Skeletal muscle cell (primary cell): ENCODE results near the gene RSRC1.
"Not testable (repeated sequence)": the region's sequence is repeated elsewhere in the genome, so short reads cannot be mapped to it uniquely, and the experiment has no call there.

Experiments
- DNase-seq: peaks from one replicate; pipeline ENCODE4 v3.0.0-alpha.2; 2010; ENCODE audit warnings: low read depth
- H3K4me3 ChIP-seq: 2 replicates; pipeline ENCODE4 v1.5.1; 2011; ENCODE audit warnings: low read depth, mild to moderate bottlenecking, control low read depth, low read length, moderate library complexity

Gene RSRC1

DNA sequence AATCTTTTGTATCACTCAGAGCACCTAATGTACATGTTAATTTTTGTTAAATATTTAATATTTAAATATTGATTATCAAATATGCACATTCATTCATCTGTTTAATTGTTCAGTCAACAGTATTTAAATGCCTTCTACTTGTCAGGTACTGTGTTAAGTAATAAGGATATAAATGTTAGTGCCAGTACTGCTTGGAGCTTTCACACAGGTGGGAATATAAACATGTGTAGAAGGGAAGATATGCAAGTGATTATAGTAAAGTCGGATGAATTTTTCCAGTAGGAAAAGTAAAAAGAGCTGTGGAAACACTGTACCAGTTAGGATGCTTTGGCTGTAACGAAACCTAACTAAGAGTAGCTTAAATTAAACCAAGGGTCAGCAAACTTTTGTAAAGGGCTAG, 95.4 kb downstream of the RSRC1 start:
- DNase-seq = no peak
- no peak overlapping the region for H3K4me3 ChIP-seq

DNA sequence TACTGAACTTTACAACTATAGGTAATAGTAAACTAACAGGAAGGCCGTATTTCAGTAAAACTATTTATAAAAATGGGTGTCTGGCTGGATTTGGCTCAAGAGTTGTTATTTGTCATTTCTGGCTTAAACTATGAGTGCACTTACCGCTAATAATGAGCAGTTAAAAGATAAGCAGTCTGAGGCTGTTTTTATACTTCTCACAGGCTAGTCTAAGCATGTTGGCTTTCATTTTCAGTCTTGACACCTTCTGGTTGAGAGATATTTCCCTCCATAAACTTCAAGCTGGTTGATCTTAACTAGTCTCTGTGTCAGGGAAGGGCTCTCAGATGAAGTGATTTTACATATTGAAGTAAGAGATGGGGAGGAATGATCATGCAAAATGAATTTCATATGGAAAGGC, 96.1 kb downstream of the RSRC1 start:
- no peak for DNase-seq
- H3K4me3 ChIP-seq = no peak overlapping the region

DNA sequence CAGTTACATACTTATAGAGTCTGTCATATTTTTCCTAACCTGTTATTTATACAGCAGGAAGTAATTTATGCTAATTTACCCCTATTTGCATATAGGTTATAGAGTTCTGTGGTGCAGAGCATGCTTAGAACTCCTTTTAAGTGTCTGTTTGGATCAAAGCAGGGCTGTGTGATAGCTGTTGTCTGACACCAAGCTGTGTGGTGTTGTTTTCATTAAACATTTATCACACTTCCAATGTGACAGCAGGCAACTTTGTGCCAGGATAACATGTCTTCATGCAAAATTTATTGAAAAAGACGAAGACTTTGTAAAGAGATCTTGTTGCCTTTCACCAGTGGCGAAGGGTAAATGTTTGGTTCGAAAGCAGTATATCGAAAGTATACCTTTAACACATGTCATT, 100.2 kb downstream of the RSRC1 start:
- no peak overlapping the region for H3K4me3 ChIP-seq
- DNase-seq = no peak

DNA sequence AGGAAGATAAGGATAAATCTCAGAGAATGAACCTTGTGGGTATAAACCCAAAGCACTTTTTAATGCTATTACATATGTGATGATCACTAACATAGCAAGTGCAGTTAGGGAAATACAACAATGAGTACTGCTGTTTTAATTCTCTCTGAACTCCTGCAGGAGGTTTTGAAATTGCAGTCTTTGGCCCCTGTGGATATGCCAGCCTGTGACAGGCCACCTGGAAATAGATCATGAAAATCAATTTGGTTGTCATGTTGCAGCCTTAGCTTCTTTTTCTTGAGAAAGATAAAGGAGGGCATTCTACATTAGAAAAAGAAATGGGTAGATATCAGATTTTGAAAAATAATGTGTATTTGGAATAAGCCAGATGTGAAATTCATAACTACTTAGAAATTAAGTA, 103.6 kb downstream of the RSRC1 start:
- H3K4me3 ChIP-seq = no peak overlapping the region
- no peak for DNase-seq

DNA sequence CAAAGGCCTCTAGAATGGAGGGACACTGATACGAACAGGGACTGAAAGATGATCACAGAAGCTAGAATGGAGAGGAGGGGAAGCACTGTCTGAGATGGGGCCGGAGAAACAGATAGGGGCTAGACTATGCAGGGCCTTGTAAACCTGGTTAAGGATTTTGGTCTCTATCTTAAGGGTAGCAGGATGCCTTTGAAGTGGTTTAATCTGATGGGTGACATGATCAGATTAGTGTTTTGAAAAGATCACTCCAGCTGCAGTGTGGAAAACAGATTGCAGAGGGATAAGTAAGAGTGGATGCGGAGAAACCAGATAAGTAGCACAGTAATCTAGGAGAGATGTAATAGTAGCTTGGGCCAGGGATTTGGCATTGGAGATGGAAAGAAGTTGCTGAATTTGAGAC, 108.1 kb downstream of the RSRC1 start:
- no peak overlapping the region for H3K4me3 ChIP-seq
- no peak for DNase-seq

DNA sequence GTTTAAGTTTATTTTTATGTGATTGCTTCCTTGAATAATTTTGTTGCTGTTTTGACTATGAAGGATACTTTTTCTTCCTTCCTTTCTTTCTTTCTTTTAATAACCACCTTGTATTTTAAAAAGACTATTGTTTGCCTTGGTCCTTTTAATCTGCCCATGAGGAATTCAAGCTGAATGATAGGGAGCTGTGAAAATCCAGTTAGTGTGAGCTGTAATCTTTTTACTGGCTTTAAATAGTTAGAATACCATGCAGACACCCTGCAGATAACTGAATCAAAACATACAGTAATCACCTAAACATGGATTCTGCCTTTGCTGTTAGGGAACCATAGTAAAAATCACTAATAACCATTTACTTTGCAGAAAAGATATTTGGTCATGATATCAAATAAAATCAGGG, 110.7 kb downstream of the RSRC1 start:
- H3K4me3 ChIP-seq = no peak overlapping the region
- DNase-seq = no peak

DNA sequence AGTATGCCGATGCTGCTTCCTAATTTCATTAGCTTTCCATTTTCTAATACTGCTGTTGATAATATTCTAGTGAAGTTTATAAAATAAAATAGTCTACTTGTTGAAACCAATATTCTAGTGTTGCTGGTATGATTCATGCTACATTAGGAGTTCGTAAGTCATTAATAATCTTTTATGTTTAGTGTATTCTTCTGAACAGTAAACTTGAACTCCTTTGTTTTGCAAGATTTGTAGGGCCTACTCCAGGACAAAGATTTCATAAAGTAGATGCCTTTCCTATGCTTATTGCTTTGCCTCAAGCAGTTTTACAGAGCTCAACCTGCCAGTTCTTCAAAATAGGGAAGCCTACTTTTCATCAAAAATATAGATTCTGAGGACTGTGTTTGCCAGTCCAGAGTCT, 111.5 kb downstream of the RSRC1 start:
- DNase-seq = no peak
- no peak overlapping the region for H3K4me3 ChIP-seq

DNA sequence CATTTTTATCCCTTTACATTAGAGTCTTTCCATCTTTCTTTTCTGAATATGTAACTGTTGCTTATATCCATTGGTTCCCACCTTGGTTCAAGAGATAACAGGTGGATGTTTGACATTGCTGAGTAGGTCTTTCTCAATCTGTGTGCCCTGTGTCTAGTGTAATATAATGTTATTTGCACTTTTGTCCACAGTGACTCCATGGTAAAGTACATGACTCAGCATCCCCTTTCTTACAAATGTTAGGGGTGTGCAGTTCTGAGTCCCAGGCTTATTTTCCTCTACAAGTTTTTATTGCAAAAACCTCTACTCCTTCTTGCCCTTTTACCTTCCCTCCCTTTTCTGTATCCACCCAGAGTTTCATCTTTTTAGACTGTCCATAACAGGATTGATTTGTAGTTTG, 116.5 kb downstream of the RSRC1 start:
- DNase-seq = no peak

DNA sequence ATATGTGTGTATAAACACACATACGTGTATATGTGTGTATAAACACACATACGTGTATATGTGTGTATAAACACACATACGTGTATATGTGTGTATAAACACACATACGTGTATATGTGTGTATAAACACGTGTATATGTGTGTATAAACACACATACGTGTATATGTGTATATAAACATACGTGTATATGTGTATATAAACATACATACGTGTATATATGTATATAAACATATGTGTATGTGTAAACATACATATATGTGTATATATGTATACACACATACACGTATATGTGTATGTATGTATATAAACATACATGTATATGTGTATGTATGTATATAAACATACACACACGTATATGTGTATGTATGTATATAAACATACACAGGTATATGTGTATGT, 119.1 kb downstream of the RSRC1 start:
- not testable (repeated sequence) for DNase-seq, H3K4me3 ChIP-seq

More for the DNA sequence above, 116.5 kb downstream of the RSRC1 start:
- no peak overlapping the region for H3K4me3 ChIP-seq

DNA sequence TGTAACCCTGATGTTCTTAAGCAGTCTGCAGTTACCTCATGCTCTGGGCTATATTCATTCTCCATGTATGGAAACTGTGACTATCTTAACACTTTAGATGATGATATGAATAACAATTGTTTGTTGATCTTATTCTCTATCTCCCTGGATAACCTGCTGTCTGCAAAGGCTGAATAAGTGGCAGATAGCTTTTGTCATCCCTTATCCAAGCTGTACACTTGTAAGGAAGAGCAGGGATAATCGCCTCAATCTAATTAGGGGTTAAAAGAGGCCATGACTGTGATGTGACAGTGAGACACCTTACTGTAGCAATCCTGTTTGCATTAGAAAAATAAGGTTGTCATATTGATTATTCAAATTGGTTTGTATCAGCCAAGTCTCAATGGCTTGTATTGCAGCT, 123.9 kb downstream of the RSRC1 start:
- no peak overlapping the region for H3K4me3 ChIP-seq
- no peak for DNase-seq

DNA sequence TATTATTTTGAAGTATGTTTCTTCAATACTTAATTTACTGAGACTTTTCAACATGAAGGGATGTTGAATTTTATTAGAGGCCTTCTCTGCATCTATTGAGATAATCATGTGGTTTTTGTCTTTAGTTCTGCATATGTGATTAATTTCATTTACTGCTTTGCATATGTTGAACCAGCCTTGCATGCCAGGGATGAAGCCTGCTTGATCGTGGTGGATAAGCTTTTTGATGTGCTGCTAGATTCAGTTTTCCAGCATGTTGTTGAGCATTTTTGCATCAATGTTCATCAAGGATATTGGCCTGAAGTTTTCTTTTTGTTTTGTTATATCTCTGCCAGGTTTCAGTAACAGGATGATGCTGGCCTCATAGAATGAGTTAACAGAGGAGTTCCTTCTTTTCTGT, 134.4 kb downstream of the RSRC1 start:
- DNase-seq = no peak
- H3K4me3 ChIP-seq = no peak overlapping the region

DNA sequence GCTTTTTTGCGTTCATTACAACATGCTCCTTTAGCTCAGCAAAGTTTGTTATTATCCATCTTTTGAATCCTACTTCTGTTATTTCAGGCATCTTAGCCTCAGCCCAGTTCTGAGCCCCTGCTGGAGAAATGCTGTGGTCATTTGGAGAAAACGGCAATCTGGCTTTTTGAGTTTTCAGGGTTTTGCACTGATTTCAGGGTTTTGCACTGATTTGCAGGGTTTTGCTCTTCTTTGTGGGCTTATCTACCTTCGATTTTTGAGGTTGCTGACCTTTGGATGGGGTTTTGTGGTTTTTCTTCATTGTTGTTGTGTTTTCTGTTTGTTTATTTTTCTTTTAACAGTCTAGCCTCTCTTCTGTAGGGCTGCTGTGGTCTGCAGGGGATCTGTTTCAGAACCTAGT, 137.4 kb downstream of the RSRC1 start:
- no peak overlapping the region for H3K4me3 ChIP-seq
- DNase-seq = no peak

DNA sequence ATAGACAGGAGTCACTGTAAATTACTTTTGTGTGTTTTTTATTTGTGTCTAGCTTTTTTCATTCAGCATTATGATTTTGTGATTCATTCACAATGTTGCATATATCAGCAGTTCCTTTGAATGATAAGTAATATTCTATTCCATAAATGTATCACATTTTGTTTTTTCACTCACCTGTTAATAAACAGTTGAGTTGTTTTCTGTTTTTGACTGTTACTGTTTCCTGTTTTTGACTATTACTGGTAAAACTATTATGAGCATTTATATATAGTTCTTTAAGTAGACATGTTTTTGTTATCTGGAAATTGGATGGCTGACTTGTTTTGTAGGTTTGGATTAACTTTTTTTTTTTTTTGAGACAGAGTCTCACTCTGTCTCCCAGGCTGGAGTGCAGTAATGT, 138.4 kb downstream of the RSRC1 start:
- DNase-seq = no peak
- no peak overlapping the region for H3K4me3 ChIP-seq

DNA sequence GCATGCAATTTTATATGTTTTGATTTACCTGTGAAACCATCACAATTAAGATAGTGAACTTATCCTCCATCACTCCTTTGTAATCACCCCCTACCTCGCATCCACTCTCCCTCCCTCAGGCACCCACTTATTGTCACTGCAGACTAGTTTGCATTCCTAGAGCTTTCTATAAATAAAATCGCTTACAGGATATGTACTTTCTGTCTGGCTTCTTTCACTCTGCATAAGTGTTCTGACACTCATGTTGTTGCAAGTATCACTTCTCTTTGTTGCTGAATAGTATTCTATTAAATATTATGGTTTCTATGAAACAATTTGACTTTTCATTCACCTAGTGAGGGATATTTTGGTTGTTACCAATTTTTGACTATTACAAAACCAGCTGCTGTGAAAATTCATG, 139.3 kb downstream of the RSRC1 start:
- H3K4me3 ChIP-seq = no peak overlapping the region
- DNase-seq = no peak

DNA sequence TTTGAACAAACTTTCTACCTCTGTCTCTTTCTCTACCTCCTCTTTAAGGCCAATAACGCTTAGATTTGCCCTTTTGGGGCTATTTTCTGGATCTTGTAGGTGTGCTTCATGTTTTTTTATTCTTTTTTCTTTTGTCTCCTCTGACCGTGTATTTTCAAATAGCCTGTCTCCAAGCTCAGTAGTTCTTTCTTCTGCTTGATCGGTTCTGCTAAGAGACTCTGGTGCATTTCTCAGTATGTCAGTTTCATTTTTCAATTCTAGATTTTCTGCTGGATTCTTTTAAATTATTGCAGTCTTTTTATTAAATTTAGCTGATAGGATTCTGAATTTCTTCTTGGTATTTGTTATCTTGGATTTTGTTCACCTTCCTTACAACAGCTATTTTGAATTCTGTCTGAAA, 148.7 kb downstream of the RSRC1 start:
- DNase-seq = no peak
- no peak overlapping the region for H3K4me3 ChIP-seq

DNA sequence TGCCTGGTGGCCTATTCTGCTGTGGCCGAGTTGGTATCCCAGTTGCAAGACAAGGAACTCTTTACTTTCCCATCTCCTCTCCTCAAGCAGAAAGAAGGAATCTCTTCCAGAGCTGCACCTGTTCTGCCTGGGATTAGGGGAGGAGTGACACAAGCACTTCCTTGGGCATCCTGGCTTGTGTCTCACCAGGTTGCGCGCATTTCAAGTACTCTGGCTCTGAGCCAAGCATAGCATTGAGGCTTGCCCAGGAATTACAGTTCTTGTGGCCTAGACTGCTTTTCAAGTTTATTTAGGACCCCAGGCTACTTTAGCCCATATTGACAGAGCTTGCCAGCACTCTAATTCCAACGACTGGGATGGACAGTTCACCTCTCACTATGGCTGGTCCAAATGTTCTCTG, 150.5 kb downstream of the RSRC1 start:
- no peak for DNase-seq
- H3K4me3 ChIP-seq = no peak overlapping the region

DNA sequence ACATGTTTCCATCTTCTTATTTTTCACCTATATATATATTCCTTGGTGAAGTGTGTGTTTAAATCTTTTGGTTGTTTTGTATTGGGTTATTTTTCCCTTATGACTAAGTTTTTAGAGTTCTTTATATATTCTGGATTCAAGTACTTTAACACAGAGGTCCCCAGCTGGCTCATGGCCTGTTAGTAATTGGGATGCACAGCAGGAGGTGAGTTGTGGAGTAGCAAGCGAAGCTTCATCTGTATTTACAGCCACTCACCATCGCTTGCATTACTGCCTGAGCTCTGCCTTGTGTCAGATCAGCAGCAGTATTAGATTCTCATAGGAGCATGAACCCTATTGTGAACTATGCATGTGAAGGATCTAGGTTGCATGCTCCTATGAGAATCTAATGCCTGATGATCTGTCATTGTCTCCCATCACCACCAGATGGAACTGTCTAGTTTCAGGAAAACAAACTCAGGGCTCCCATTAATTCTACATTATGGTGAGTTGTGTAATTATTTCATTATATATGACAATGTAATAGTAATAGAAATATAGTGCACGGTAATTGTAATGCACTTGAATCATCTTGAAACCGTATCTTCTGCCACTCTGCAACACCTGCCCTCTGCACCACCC, 151.6 kb downstream of the RSRC1 start:
- H3K4me3 ChIP-seq = no peak overlapping the region
- no peak for DNase-seq

DNA sequence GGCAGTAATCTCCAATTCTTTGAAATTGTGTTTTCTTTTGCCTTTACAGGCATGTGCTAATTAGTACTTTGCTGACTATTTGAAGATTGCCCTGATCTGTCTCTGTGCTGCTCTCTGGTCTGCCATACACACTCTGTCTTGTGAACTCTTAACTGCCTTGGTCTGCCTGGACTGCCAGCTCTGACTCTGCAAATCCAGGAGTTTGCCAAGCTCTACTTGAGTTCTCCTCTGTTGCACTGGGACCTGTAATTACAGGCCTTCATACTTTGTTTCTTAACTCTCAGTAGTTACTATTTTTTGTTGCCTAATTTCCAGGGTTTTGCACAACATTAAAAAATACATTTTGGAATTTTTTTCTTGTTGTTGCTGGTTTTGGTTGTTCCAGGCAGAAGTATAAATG, 155.0 kb downstream of the RSRC1 start:
- DNase-seq = no peak
- no peak overlapping the region for H3K4me3 ChIP-seq

DNA sequence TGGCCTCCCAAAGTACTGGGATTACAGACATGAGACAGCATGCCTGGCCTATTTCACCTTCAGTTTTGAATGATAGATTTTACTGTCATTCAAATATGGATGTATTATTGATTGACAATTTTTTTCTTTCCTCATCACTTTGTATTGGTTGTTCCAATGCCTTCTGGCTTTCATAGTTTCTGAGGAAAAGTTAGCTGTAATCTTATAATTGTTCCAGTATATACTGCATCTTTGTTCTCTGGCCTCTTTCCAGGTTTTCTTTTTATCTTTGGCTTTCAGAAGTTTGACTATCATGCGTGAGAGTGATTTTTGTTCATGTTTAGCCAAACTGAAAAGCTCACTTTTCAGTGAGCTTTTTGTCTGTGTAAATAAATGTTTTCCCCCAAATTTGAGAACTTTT, 157.1 kb downstream of the RSRC1 start:
- H3K4me3 ChIP-seq = no peak overlapping the region
- DNase-seq = no peak

DNA sequence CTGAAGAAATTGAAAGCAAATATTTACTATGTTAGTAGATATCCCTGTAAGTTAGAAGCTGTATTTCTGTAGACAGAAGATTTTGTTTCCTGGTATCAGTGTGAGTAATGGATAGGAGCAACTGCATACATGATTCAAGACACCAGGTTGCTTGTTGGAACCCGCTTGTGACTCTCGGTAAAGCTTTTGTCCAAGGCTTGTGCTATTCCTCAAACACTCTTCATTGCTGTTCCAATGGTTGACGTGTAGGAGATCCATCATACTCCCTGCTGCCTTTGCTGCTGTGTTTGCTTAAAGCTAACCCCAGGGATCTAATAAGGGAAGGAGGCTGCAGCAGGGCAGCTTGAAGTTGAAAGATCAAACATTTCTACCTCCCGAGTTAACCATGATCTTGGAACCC, 160.1 kb downstream of the RSRC1 start:
- H3K4me3 ChIP-seq = no peak overlapping the region
- no peak for DNase-seq

DNA sequence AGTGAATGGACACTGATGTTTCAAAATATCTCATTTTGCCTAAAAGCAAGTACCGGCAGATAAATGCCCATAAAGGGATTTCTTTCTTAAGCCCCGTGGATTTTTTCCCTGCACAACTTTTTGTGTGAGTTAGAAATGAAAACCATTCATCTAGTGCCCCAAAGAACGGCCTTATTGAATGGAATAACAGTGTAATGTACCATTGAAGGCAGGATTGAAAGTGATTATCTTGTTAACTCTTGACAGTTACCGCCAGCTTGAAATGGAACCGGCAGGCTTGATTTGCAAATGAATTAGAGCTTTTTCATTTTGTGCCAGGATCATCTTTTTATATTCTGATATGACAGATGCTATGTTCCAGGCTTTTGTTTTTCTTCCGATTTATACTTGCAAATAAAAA, 162.2 kb downstream of the RSRC1 start:
- DNase-seq = no peak
- no peak overlapping the region for H3K4me3 ChIP-seq

DNA sequence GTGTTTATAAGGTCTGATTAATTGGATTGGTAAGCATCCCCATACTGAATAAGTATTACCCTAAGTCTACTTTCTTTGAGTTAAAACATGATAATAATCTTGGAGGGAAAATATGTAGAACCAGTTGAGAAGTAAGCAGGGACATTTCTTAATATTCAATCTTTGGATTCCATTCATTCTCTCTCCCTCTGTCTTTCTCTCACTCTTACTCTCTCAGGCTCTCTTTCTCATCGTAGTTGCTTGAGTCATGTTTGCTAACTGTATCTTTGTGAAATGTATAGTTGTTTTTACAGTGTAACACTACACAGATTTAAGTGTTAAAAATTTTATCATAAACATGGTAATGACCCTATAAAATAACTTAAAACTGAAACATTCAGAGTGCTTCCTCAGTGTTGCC, 163.8 kb downstream of the RSRC1 start:
- no peak overlapping the region for H3K4me3 ChIP-seq
- DNase-seq = no peak
